WTC11 (cell line): ENCODE results near the gene ENG.

Experiments used
- ATF1 ChIP-seq: sonication (generic); formaldehyde crosslinking; IDR thresholded peaks from 2 replicates; pipeline ENCODE4 v1.8.1; 2023; ENCODE audit warnings: mild to moderate bottlenecking, moderate library complexity, missing genetic modification reagents
- ATF2 ChIP-seq: sonication (generic); formaldehyde crosslinking; IDR thresholded peaks from 2 replicates; pipeline ENCODE4 v1.8.1; 2022; ENCODE audit warnings: low read depth, missing genetic modification reagents, borderline replicate concordance
- FOXK1 ChIP-seq: sonication (generic); formaldehyde crosslinking; IDR thresholded peaks from 2 replicates; pipeline ENCODE4 v1.8.0; 2022; ENCODE audit warnings: mild to moderate bottlenecking, moderate library complexity, missing genetic modification reagents
- FOXP4 ChIP-seq: sonication (generic); formaldehyde crosslinking; IDR thresholded peaks from 2 replicates; pipeline ENCODE4 v1.8.0; 2022; ENCODE audit warnings: mild to moderate bottlenecking, missing genetic modification reagents
- MAX ChIP-seq: sonication (generic); formaldehyde crosslinking; IDR thresholded peaks from 2 replicates; pipeline ENCODE4 v1.8.0; 2022; ENCODE audit warnings: mild to moderate bottlenecking, missing genetic modification reagents
- MYBL2 ChIP-seq: sonication (generic); formaldehyde crosslinking; IDR thresholded peaks from 2 replicates; pipeline ENCODE4 v1.8.1; 2023; ENCODE audit warnings: mild to moderate bottlenecking, moderate library complexity, missing genetic modification reagents
- SP1 ChIP-seq: sonication (generic); formaldehyde crosslinking; conservative IDR thresholded peaks from 2 replicates; pipeline ENCODE4 v1.8.1; 2022; ENCODE audit warnings: missing genetic modification reagents
- TCF7 ChIP-seq: sonication (generic); formaldehyde crosslinking; IDR thresholded peaks from 2 replicates; pipeline ENCODE4 v1.8.0; 2022; ENCODE audit warnings: mild to moderate bottlenecking, low read depth, missing genetic modification reagents, moderate library complexity
- ZBTB43 ChIP-seq: sonication (generic); formaldehyde crosslinking; IDR thresholded peaks from 2 replicates; pipeline ENCODE4 v1.8.1; 2023; ENCODE audit warnings: mild to moderate bottlenecking, missing genetic modification reagents
- ZNF423 ChIP-seq: fragments of 250-450 bp; sonication (Bioruptor Pico); IDR thresholded peaks from 2 replicates; pipeline ENCODE4 v2.1.2; 2022; ENCODE audit warnings: mild to moderate bottlenecking, moderate library complexity
- ZNF425 ChIP-seq: fragments of 250-450 bp; sonication (Bioruptor Pico); conservative IDR thresholded peaks from 2 replicates; pipeline ENCODE4 v1.9.0; 2021; ENCODE audit warnings: mild to moderate bottlenecking
- TF ChIP-seq, protein P1 (sequence below): fragments of 200-600 bp; IDR thresholded peaks from 2 replicates; pipeline ENCODE4 v1.8.0; 2022; ENCODE audit warnings: antibody characterized with exemption

GRCh38 chr9:127825319-127826051, 29.0 kb downstream of the ENG start:
- no peak for TF ChIP-seq ZNF425
- no peak for TF ChIP-seq ZBTB43 (CRISPR knock-in tag)
- TF ChIP-seq, protein P1, sequence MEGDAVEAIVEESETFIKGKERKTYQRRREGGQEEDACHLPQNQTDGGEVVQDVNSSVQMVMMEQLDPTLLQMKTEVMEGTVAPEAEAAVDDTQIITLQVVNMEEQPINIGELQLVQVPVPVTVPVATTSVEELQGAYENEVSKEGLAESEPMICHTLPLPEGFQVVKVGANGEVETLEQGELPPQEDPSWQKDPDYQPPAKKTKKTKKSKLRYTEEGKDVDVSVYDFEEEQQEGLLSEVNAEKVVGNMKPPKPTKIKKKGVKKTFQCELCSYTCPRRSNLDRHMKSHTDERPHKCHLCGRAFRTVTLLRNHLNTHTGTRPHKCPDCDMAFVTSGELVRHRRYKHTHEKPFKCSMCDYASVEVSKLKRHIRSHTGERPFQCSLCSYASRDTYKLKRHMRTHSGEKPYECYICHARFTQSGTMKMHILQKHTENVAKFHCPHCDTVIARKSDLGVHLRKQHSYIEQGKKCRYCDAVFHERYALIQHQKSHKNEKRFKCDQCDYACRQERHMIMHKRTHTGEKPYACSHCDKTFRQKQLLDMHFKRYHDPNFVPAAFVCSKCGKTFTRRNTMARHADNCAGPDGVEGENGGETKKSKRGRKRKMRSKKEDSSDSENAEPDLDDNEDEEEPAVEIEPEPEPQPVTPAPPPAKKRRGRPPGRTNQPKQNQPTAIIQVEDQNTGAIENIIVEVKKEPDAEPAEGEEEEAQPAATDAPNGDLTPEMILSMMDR, result peak; percentile 71
- 0 out of 2 replicates have a peak, but pooled peaks have one; percentile 51 for TF ChIP-seq SP1
- no peak for TF ChIP-seq ZNF423
- no peak for TF ChIP-seq MAX (CRISPR knock-in tag)
- TF ChIP-seq ATF2 (CRISPR knock-in tag), result no peak
- TF ChIP-seq FOXK1, result peak; percentile 9; the same call in 1 of the 2 replicates
- TF ChIP-seq ATF1 (CRISPR knock-in tag), result no peak
- no peak for TF ChIP-seq TCF7 (CRISPR knock-in tag)
- no peak for TF ChIP-seq FOXP4 (CRISPR knock-in tag)
- no peak for TF ChIP-seq MYBL2 (CRISPR knock-in tag)
